GM19328 (cell line): ENCODE results near the gene IRF1.
"Not testable (repeated sequence)": the region's sequence is repeated elsewhere in the genome, so short reads cannot be mapped to it uniquely, and the experiment has no call there.

Experiments
- ATAC-seq: cut with Tn5 transposase; IDR thresholded peaks from one replicate; pipeline ENCODE4 v1.9.1; 2021; ENCODE audit warnings: mild to moderate bottlenecking, moderate library complexity; ENCODE audit not compliant: unreplicated experiment

Gene IRF1

GRCh38 chr5:132487841-132488555 lies 2.6 kb downstream of the IRF1 start:
- no peak for ATAC-seq

- no peak for ATAC-seq
Measured at GRCh38 chr5:132487095-132487428, 3.5 kb downstream of the IRF1 start.

GRCh38 chr5:132486318-132487094 lies 4.1 kb downstream of the IRF1 start:
- ATAC-seq, result no peak

GRCh38 chr5:132485641-132486317 lies 4.8 kb downstream of the IRF1 start:
- no peak for ATAC-seq

- ATAC-seq, result not testable (repeated sequence)
Measured at GRCh38 chr5:132484876-132485640, 5.5 kb downstream of the IRF1 start.

GRCh38 chr5:132484391-132484725 lies 6.2 kb downstream of the IRF1 start:
- no peak for ATAC-seq

- ATAC-seq, result no peak
Measured at GRCh38 chr5:132483661-132484390, 6.7 kb downstream of the IRF1 start.

- ATAC-seq, result no peak
Measured at GRCh38 chr5:132483101-132483500, 7.5 kb downstream of the IRF1 start.

GRCh38 chr5:132481596-132482211 lies 8.9 kb downstream of the IRF1 start:
- no peak for ATAC-seq

- ATAC-seq, result no peak
Measured at GRCh38 chr5:132480893-132481595, 9.5 kb downstream of the IRF1 start.

GRCh38 chr5:132480546-132480892 lies 10.1 kb downstream of the IRF1 start:
- no peak for ATAC-seq

- ATAC-seq, result no peak
Measured at GRCh38 chr5:132480042-132480441, 10.5 kb downstream of the IRF1 start.

- ATAC-seq, result no peak
Measured at GRCh38 chr5:132479111-132479951, 11.2 kb downstream of the IRF1 start.

GRCh38 chr5:132478366-132478871 lies 12.2 kb downstream of the IRF1 start:
- no peak for ATAC-seq

GRCh38 chr5:132477784-132478365 lies 12.7 kb downstream of the IRF1 start:
- no peak for ATAC-seq

- no peak for ATAC-seq
Measured at GRCh38 chr5:132476876-132477781, 13.4 kb downstream of the IRF1 start.
